Psoas muscle (tissue), 8 donors: ENCODE data around the gene REX1BD. TPM values are rescaled to one million over a fixed set of nuclear protein-coding genes. Genes with fewer than 3 reads are reported as not detected.
A peak's percentile ranks its signal among the peaks of the same experiment; 100 is the strongest.
"Not testable (repeated sequence)": the region's sequence is repeated elsewhere in the genome, so short reads cannot be mapped to it uniquely, and the experiment has no call there.

ENCODE experiments used
- ATAC-seq, 4 donors: fragments of 200-7000 bp; cut with Tn5 transposase; one replicate each; pipeline ENCODE4 v1.9.1; 2020; ENCODE audit warnings: moderate library complexity in 3 of 4, mild to moderate bottlenecking in 2 of 4
- DNase-seq, 2 donors: peaks; one replicate each; pipeline ENCODE4 v3.0.0-alpha.2; 2020
- H3K27ac ChIP-seq: fragments of 200-600 bp; one replicate; pipeline ENCODE4 v1.8.0; 2022
- H3K27me3 ChIP-seq, 3 donors: fragments of 200-600 bp in 1 of 3; one replicate each; pipeline versions ENCODE4 v1.6.1 to v1.8.0; 2013 to 2022; ENCODE audit warnings: low read length in 2 of 3, mild to moderate bottlenecking in 2 of 3, moderate library complexity in 1 of 3; ENCODE audit not compliant: insufficient read depth in 3 of 3
- H3K36me3 ChIP-seq, 2 donors: fragments of 200-600 bp in 1 of 2; one replicate each; pipeline versions ENCODE4 v1.6.1 to v1.8.0; 2013 to 2022; ENCODE audit warnings: low read depth in 1 of 2, mild to moderate bottlenecking in 1 of 2, moderate library complexity in 1 of 2; ENCODE audit not compliant: insufficient read depth in 1 of 2
- H3K4me1 ChIP-seq: fragments of 200-600 bp; one replicate; pipeline ENCODE4 v1.8.0; 2022
- H3K4me3 ChIP-seq: fragments of 200-600 bp; one replicate; pipeline ENCODE4 v1.8.0; 2022; ENCODE audit warnings: mild to moderate bottlenecking
- H3K9me3 ChIP-seq: fragments of 200-600 bp; one replicate; pipeline ENCODE4 v1.8.0; 2022
- CTCF ChIP-seq: fragments of 200-600 bp; IDR thresholded peaks from one replicate; pipeline ENCODE4 v1.8.0; 2022; ENCODE audit warnings: antibody characterized with exemption
- WGBS, 3 donors: extraction: QIAGEN DNeasy Blood & Tissue Kit; methylation state at CpG; one replicate each; pipeline versions ENCODE4 v1.1.6 to v1.1.7; 2013; 5-methylcytosine and 5-hydroxymethylcytosine counted together
- intact Hi-C, 2 donors: fragments of 100-400 bp; cut with DNase I; formaldehyde crosslinking; loops; one replicate each; pipeline versions ENCODE4 v1.11.0 to v1.14.2; 2022
- polyA plus RNA-seq, 3 donors: library from polyadenylated mRNA; stranded (reverse); fragments of 200-250 nt; gene quantifications; one replicate each; pipeline ENCODE4 v1.2.3, GENCODE V29; 2013
- total RNA-seq, 4 donors: library from RNA; stranded (reverse); fragmentation: NEBNext Ultra II Directional in 2 of 4; extraction: Animal tissue kit (Norgen Biotek cat#: 25700) in 2 of 4; gene quantifications; one replicate each; pipeline versions ENCODE4 v1.2.1 to v1.2.4, GENCODE V29; 2021 to 2023
- donor health status: healthy with polysubstance abuse.
- donor health status: DM: no; HTN: no; CAD: no; lungs with moderate emphysema.
- donor health status: Bipolar disorder and iron deficiency.
- donor health status: healthy.
- donor health status: DM: yes; HTN: yes; CAD: no.
- donor health status: DM: no; HTN: no; CAD: no.
- donor health status: DM: no; HTN: no; CAD: no.
- donor health status: DM: yes; HTN: yes; CAD: no.

REX1BD gene
- total and polyA plus RNA-seq, 7 donors: 52.1 to 105 (median 85.0) TPM

GRCh38 chr19:18590273-18591272 is 2.0 kb downstream of the REX1BD start:
- H3K9me3 ChIP-seq: no peaks in the 10 kb centered on the region
- peak; percentile 18 for TF ChIP-seq CTCF
- peaks cover 4 to 16% of the 10 kb centered on the region in 2 donors for H3K36me3 ChIP-seq
- H3K4me1 ChIP-seq: peaks cover 18% of the 10 kb centered on the region
- DNase-seq (peak; percentile 76 to 87), ATAC-seq (peak; percentile 30 to 43 (median 35))
- H3K4me3 ChIP-seq: peak overlapping the region; percentile 78
- WGBS, 3 donors: 52 to 66% (median 56%) methylated on average over 40 of the region's 40 CpGs
- peak overlapping the region; percentile 87 for H3K27ac ChIP-seq
- H3K27me3 ChIP-seq: no peaks in the 10 kb centered on the region
- intact Hi-C loops: loop anchor here in 1 of 2 donors (5.0 kb wide), 1 partner anchor 87 kb away; no protein-coding TSS in a partner anchor

GRCh38 chr19:18591735-18592385 is 3.3 kb downstream of the REX1BD start:
- TF ChIP-seq CTCF: no peak
- WGBS, 3 donors: 59 to 73% (median 69%) methylated on average over 22 of the region's 22 CpGs
- intact Hi-C loops: loop anchor here in 1 of 2 donors (5.0 kb wide), 1 partner anchor 85 kb away; no protein-coding TSS in a partner anchor
- H3K9me3 ChIP-seq: no peaks in the 10 kb centered on the region
- H3K4me1 ChIP-seq: peaks cover 18% of the 10 kb centered on the region
- H3K27me3 ChIP-seq: no peaks in the 10 kb centered on the region
- H3K36me3 ChIP-seq: peaks cover 4 to 16% of the 10 kb centered on the region in 2 donors
- H3K27ac ChIP-seq: no peak overlapping the region
- DNase-seq (no peak), ATAC-seq (no peak)
- H3K4me3 ChIP-seq: no peak overlapping the region

- intact Hi-C loops: loop anchor here in 1 of 2 donors (5.0 kb wide), 1 partner anchor 85 kb away; no protein-coding TSS in a partner anchor
- not testable (repeated sequence) for H3K4me3 ChIP-seq, H3K27ac ChIP-seq, ATAC-seq, DNase-seq, H3K27me3 ChIP-seq, H3K9me3 ChIP-seq
- WGBS, 3 donors: 71 to 83% (median 81%) methylated on average over 5 of the region's 5 CpGs
- H3K4me1 ChIP-seq: peaks cover 18% of the 10 kb centered on the region
- H3K36me3 ChIP-seq: peaks cover 4 to 16% of the 10 kb centered on the region in 2 donors
Measured at GRCh38 chr19:18592732-18593131, 4.1 kb downstream of the REX1BD start.

GRCh38 chr19:18593367-18594095 is 4.9 kb downstream of the REX1BD start:
- H3K4me3 ChIP-seq: peak overlapping the region; percentile 55
- H3K4me1 ChIP-seq: peaks cover 18% of the 10 kb centered on the region
- H3K9me3 ChIP-seq: no peaks in the 10 kb centered on the region
- DNase-seq (no peak), ATAC-seq (no peak)
- TF ChIP-seq CTCF: no peak
- no peaks in the 10 kb centered on the region for H3K27me3 ChIP-seq
- H3K27ac ChIP-seq: no peak overlapping the region
- peaks cover 4 to 16% of the 10 kb centered on the region in 2 donors for H3K36me3 ChIP-seq
- intact Hi-C loops: loop anchor here (2.0 to 5.0 kb wide), 3 partner anchors 79 to 253 kb away; no protein-coding TSS in a partner anchor
- 37 to 47% (median 40%) methylated on average over 20 to 25 of the region's 25 CpGs for WGBS, 3 donors
